Activated T-cell treated with anti-CD3 and anti-CD28 coated beads for 48 hours (primary cell): ENCODE measurements around the gene OVCH2.

Experiments used
- DNase-seq: peaks from one replicate; pipeline ENCODE4 v3.0.0-alpha.2; 2020; ENCODE audit warnings: low read depth

OVCH2 gene

GRCh38 chr11:7639643-7640025 lies 66.6 kb downstream of the OVCH2 start:
- no peak for DNase-seq
